Esophagus muscularis mucosa (tissue), 4 donors: ENCODE measurements around the gene RNASE2.

Experiments used
- EP300 ChIP-seq: sonication (generic); formaldehyde crosslinking; IDR thresholded peaks from one replicate; pipeline ENCODE4 v1.6.1; 2017; ENCODE audit warnings: antibody characterized with exemption
- POLR2A ChIP-seq: fragments of 450-650 bp; IDR thresholded peaks from one replicate; pipeline ENCODE4 v1.6.1; 2017; ENCODE audit warnings: antibody characterized with exemption, moderate library complexity, mild to moderate bottlenecking, low read depth
- POLR2AphosphoS5 ChIP-seq, 2 donors: sonication (generic); formaldehyde crosslinking; IDR thresholded peaks; one replicate each; pipeline ENCODE4 v1.6.1; 2017; ENCODE audit warnings: antibody characterized with exemption in 2 of 2
- TF ChIP-seq, protein P1 (sequence below), 3 experiments: fragments of 200-600 bp in 2 of 3; fragments of 450-650 bp in 1 of 3; sonication (generic) in 2 of 3; IDR thresholded peaks; one replicate each; pipeline ENCODE4 v1.5.1; 2017 to 2019; ENCODE audit warnings: antibody characterized with exemption in 3 of 3, mild to moderate bottlenecking in 2 of 3, moderate library complexity in 1 of 3

DNA sequence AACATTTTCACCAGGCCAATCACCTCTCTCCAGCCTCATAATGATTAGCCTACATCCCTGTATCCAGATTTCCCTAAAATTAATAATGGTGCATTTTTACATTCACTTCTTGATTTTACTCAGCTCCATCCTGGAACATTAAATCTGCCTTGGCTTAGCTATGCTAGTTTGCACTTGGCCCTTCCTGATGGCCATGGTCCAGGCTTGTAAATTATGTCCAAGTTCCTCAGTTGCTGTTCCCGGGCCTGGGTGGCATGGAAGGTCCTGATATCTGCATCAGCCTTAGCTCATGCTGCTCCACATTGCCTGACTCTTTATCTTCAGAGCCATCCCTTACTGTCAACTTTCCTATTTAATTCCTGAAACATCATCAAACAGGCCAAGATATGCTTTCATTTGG lies 23.4 kb downstream of the RNASE2 start:
- TF ChIP-seq, protein P1, sequence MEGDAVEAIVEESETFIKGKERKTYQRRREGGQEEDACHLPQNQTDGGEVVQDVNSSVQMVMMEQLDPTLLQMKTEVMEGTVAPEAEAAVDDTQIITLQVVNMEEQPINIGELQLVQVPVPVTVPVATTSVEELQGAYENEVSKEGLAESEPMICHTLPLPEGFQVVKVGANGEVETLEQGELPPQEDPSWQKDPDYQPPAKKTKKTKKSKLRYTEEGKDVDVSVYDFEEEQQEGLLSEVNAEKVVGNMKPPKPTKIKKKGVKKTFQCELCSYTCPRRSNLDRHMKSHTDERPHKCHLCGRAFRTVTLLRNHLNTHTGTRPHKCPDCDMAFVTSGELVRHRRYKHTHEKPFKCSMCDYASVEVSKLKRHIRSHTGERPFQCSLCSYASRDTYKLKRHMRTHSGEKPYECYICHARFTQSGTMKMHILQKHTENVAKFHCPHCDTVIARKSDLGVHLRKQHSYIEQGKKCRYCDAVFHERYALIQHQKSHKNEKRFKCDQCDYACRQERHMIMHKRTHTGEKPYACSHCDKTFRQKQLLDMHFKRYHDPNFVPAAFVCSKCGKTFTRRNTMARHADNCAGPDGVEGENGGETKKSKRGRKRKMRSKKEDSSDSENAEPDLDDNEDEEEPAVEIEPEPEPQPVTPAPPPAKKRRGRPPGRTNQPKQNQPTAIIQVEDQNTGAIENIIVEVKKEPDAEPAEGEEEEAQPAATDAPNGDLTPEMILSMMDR (IDR thresholded peaks at IDR 0.05) = no peak
- TF ChIP-seq EP300 (no peak), POLR2A (no peak), POLR2AphosphoS5 (IDR thresholded peaks at IDR 0.05) (no peak)
